Subcutaneous adipose tissue (tissue), 4 donors: ENCODE measurements around the gene PNLIPRP3. TPM values are rescaled to one million over a fixed set of nuclear protein-coding genes. Genes with fewer than 3 reads are reported as not detected.

Experiments used
- CTCF ChIP-seq: fragments of 450-650 bp; IDR thresholded peaks from one replicate; pipeline ENCODE4 v1.5.1; 2016; ENCODE audit warnings: low read depth, mild to moderate bottlenecking, control low read depth, antibody characterized with exemption, moderate library complexity
- total RNA-seq, 4 donors: library from RNA; depleted of rRNA; stranded (reverse); fragments of >200 nt; gene quantifications; one replicate each; pipeline ENCODE4 v1.1.0, GENCODE V29; 2016

PNLIPRP3 gene
- total RNA-seq, 4 donors from 2014 or later: 1.5 to 3.7 (median 2.2) TPM

GRCh38 chr10:116452338-116452720 lies 24.7 kb downstream of the PNLIPRP3 start:
- TF ChIP-seq CTCF: no peak

- TF ChIP-seq CTCF: no peak
Observed at GRCh38 chr10:116457488-116457887, 29.8 kb downstream of the PNLIPRP3 start.

- TF ChIP-seq CTCF: no peak
Observed at GRCh38 chr10:116460219-116460618, 32.6 kb downstream of the PNLIPRP3 start.

GRCh38 chr10:116461680-116462079 lies 34.0 kb downstream of the PNLIPRP3 start:
- no peak for TF ChIP-seq CTCF

- TF ChIP-seq CTCF: no peak
Observed at GRCh38 chr10:116464257-116464656, 36.6 kb downstream of the PNLIPRP3 start.

GRCh38 chr10:116465546-116465945 lies 37.9 kb downstream of the PNLIPRP3 start:
- no peak for TF ChIP-seq CTCF

GRCh38 chr10:116466715-116467422 lies 39.2 kb downstream of the PNLIPRP3 start:
- TF ChIP-seq CTCF: no peak
